NCI-H187 (cell line): ENCODE results near the gene NMS.

Experiments used
- DNase-seq, 2 experiments: peaks; one replicate each; lab custom pipeline; 2025; lab: John Stamatoyannopoulos, UW

Gene NMS

DNA sequence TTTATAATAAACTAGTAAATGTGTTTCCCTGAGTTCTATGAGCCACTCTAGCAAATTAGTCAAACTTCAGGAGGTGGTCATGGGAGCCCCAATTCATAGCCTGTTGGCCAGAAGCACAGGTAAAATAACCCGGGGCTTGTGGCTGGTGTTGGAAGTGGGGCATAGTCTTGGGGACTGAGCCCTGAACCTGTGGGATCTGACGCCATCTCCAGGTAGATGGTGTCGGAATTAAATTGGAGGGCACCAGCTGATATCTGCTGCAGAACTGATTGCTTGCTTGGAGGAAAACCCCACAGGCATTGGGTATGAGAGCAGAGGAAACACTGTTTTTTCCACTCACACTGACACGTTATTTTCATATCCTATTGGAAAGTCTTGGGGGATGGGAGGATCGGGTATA lies 14.1 kb downstream of the NMS start:
- no peak for DNase-seq

DNA sequence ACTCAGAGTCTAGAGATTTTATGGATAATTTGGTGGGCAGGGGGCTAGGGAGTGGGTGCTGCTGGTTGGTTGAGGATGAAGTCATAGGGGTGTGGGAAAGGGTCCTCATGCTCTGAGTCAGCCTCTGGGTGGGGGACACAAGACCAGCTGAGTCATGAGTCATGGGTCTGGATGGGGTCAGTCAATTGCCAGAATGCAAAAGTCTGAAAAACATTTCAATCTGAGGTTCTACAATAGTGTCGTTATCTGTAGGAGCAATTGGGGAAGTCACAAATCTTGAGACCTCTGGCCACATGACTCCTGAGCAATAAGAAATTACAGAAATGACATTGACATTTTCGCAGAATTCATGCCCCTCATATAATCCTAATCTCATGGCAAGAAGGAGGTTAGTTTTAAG lies 15.1 kb downstream of the NMS start:
- no peak for DNase-seq

DNA sequence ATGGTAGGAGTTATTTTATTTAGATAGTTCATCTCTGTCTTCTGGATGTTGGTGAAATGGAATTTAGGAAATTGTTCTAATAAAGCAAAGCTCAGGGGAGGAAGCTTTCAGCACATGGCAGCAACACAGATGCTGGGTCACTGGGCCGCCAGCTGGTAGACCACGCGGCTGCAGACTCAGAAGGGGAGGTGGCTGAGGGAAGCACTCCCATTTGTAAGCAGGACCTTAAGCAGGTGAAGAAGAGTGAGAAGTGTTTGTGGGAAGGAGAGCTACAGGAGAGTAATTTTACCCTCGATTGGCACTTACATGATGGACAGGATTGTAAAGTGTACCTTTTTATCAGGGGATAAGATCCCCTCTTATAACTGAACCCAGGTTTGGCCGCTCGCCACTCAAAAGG lies 24.4 kb downstream of the NMS start:
- no peak for DNase-seq

DNA sequence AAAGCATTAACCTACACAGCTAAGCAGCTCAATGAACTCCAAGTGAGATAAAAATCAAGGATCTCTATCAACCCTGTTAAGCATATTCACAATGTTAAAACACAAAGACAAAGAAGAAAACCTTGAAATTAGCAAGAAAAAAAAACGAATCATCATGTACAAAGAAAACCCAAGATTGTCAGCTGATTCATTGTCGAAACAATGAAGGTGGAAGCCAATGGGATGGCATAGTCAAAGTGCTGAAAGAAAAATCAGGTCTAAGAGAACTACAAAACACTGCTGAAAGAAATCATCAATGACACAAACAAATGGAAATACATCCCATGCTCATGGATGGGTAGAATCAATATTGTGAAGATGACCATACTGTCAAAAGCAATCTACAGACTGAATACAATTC lies 32.5 kb downstream of the NMS start:
- no peak for DNase-seq

DNA sequence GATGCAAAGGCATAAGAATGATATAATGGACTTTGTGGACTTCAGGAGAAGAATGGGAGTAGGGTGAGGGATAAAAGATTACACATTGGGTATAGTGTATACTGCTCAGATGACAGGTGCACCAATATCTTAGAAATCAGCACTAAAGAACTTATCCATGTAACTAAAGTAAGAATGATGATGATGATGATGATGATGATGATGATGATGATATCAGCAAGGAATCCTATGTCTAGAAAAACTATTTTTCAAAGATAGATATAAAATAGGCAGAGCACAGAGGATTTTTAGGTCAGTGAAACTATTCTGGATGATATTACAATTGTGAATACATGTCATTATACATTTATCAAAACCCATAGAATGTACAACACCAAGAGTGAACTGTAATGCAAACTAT lies 34.3 kb downstream of the NMS start:
- no peak for DNase-seq

DNA sequence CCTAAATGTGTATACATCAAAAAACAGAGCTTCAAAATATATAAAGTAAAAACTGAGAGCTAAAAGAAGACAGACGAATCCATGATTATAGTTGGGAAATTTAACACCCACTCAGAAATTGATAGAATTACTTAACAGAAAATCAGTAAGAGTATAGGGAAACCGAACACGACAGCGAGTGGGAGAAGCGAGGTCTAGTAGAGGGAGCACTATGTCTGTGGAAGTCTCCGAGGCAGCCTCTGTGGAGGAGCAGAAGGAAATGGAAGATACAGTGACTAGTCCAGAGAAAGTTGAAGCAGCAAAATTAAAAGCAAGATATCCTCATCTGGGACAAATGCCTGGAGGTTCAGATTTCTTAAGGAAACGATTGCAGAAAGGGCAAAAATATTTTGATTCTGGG lies 38.8 kb downstream of the NMS start:
- no peak for DNase-seq

DNA sequence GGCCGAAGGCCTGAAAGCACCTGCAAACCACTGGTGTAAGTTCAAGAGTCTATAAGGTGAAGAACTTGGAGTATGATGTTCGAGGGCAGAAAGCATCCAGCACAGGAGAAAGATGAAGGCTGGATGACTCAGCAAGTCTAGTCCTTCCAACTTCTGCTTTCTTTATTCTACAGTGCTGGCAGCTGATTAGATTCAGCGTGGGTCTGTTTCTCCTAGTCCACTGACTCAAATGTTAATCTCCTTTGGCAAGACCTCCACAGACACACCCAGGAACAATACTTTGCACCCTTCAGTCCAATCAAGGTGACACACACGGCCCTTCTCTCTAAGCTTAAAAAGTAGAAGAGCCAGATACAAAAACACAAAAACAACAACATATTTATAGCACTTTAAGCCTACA lies 43.4 kb downstream of the NMS start:
- DNase-seq: no peak

DNA sequence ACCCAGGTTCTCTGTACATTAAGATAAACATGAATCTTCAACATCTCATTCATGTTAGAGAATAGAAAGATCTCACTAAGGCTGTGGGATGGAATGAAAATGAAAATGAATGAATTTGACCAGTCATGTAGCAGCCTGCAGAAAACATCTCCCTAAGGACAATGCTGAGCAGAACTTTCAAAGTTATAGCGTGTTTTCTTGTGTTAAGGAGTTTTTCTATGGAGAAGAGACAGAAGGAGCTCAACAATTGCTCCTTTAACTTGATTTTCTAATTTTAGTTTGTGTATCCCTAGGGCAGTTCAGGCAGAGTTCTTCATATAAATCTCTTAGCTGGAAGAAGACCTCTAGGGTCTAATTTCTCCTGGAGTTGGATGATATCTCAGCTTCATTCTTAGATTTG lies 47.3 kb downstream of the NMS start:
- no peak for DNase-seq

DNA sequence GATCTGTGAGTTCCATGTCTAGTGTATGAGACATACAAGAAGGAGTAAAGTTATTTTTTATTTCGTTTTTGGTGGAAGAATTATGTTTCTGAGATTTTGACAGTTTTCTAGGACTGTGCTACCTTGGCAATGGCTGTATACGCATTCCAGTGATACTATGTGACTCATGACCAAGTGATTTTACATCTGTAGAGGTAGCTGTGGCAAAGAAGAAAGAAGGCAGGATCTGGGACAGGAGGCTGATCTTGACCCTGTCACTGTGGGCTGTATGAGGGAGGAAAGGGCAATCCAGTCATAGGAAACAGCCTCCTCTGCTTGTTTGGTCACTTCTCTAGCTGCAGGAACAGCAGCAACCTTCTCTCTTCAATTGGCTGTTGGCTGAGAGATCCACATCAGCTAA lies 48.5 kb downstream of the NMS start:
- DNase-seq: no peak

DNA sequence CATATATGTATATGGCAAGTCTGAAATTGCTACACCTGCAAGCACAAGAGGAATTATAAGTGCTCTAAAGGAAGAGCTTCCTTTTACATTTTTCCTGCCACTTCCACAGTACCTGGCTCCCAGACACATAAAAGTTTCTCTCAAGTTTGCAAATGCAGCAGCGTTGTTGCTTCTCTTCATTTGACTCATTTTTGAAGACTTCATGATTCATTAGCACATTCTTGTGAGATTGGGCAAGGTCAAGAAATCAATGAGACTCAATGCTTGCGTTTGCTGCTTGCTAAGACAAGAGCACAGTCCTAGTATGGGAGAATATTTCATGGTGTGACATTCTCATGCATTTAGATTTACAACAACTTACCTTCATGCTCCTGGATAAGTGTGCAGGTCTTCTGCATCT lies 49.9 kb downstream of the NMS start:
- no peak for DNase-seq

DNA sequence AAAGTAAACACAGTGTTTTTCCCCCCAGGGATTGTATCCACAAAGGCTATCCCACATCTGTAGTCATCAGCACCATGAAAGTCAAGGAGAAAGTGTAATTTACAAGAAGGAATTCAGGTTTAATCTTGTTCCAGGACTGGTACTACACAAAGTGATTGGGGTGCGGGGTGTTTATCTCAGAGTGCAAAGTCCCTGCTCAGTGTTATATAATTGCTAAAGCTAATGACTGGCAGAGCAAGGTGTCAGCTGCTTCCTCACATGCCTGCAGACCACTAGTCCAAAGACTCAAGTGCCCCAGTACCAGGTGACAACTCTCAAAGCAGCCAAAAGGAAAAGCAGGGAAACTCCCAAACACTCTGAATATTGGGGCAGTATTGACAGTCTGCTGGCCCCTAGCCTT lies 52.1 kb downstream of the NMS start:
- no peak for DNase-seq

DNA sequence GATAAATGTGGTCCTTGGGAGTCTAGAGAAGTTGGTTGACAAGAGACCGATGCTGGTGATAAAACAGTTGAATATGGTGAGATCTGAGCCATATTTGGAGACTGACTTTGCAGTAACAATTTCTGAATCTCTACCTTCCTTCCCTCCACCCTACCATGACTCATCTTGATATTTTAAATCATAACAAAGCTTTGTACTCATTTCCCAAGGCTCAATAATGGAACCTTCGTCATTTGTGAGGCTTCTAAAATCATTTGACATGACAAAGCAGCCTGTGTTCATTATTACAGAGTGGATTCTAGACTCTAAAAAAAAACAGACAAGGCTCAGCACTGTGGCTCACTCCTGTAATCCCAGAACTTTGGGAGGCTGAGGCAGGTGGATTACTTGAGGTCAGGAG lies 54.0 kb downstream of the NMS start:
- no peak for DNase-seq

DNA sequence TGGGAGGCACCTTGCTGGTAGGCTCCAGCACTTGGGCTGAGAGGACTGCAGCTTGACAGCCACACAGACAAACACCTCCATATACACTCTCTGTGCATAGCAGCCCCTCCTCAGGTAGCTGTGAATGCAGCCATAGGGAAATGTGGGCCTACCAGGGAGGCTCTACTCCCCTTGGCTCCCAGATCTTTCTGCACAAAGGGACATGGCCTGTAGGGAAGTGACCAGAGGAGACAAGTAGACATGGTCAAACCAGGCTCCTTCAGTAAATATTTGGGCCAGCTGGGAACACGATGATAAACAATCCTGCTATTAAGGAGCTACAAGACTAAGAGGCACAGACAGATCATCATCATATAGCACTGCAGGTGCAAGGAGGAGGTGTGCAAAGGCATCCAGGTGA lies 56.6 kb downstream of the NMS start:
- DNase-seq: no peak

DNA sequence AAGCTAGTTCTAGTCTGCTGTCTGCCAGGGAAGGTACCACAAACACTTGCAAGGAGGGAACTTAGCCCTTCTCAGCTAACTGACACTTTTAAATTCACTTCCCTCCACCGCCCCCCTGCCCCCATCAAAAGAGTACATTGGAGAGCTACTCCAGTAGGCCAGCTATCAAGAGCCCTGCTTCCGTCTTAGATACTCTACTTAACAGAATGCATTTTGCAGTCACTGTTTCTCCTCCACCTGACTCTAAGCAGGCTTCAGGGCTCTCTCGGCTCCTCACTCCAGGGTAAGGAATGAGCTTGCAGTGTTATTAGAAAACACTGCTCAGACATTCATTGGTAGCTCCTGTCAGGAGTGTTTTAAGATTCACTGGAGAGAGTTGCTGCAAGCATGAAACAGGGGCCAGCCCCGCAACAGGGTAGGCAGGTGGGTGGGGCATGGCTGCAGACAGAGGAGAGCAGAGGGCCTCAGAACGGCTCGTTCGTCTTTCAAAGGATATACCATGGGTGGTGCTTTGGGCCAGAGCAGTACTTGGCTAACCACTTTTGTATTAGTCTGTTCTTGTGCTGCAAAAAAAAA lies 57.2 kb downstream of the NMS start:
- DNase-seq: no peak

DNA sequence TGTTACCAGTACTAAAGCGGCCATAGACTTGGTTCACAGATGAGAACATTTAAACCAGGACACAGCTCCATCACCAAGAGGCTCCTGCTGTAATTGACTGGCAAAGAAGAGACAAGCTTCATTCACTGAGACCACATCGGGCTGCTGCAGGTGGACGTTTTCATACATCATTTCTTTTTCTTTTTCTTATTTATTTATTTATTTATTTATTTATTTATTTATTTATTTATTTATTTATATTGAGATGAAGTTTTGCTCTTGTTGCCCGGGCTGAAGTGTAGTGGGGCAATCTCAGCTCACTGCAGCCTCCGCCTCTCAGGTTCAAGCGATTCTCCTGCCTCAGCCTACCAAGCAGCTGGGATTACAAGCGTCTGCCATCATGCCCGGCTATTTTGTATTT lies 58.9 kb downstream of the NMS start:
- DNase-seq: no peak

DNA sequence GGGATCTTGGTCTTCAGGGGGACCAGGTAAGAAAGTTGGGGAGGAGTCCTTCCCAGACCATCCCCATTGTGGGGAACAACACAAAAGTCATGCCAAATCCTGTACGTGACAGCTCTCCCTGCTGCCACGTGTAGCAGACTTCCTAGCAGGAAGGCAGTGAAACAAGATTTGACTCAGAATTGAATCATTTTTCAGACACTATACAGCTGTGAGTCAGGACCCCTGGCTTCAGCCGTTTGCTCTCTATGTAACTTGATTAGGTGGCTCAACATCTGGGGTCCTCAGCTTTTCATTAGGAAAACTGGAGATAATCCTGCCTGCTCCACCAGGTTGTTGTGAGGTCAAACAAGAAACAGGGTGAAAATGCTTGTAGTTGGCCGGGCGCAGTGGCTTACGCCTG lies 59.6 kb downstream of the NMS start:
- DNase-seq: no peak
